Coronary artery (tissue), 2 donors: ENCODE data around the gene STK39.

Source experiments
- DNase-seq: peaks from one replicate; pipeline ENCODE4 v3.0.0-alpha.2; 2017; ENCODE audit warnings: low spot score
- H3K27ac ChIP-seq, 2 donors: fragments of 200-600 bp; sonication (generic); one replicate each; pipeline ENCODE4 v1.5.1; 2016 to 2019
- H3K4me3 ChIP-seq: fragments of 200-600 bp; sonication (generic); 2 replicates; pipeline ENCODE4 v1.5.1; 2016; ENCODE audit warnings: mild to moderate bottlenecking, moderate library complexity
- TF ChIP-seq, protein P1 (sequence below): fragments of 200-600 bp; sonication (generic); IDR thresholded peaks from one replicate; pipeline ENCODE4 v1.5.1; 2019; ENCODE audit warnings: antibody characterized with exemption

The STK39 gene

DNA sequence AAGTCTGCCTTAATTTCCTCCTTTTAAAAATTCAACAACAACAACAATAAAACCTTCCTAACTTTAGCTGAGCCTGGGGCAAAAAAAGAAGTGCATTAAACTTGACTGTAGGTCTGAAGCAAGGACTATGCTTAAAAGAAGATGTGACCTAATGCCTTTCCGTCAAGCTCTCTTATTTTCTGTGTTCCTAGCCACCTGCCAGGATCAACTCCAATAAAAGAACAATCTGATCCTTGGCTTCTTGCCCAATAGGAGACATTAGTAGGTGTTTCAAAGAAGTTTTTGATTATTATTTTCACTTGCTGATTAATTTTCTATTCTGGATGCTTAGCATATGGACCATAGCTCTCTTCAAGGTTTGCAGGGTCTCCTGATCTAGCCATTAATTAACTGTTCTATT is 237.5 kb downstream of the STK39 start:
- TF ChIP-seq, protein P1, sequence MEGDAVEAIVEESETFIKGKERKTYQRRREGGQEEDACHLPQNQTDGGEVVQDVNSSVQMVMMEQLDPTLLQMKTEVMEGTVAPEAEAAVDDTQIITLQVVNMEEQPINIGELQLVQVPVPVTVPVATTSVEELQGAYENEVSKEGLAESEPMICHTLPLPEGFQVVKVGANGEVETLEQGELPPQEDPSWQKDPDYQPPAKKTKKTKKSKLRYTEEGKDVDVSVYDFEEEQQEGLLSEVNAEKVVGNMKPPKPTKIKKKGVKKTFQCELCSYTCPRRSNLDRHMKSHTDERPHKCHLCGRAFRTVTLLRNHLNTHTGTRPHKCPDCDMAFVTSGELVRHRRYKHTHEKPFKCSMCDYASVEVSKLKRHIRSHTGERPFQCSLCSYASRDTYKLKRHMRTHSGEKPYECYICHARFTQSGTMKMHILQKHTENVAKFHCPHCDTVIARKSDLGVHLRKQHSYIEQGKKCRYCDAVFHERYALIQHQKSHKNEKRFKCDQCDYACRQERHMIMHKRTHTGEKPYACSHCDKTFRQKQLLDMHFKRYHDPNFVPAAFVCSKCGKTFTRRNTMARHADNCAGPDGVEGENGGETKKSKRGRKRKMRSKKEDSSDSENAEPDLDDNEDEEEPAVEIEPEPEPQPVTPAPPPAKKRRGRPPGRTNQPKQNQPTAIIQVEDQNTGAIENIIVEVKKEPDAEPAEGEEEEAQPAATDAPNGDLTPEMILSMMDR = no peak
- Histone ChIP-seq H3K4me3 (no peak overlapping the region), H3K27ac (no peak overlapping the region)
- DNase-seq = no peak

DNA sequence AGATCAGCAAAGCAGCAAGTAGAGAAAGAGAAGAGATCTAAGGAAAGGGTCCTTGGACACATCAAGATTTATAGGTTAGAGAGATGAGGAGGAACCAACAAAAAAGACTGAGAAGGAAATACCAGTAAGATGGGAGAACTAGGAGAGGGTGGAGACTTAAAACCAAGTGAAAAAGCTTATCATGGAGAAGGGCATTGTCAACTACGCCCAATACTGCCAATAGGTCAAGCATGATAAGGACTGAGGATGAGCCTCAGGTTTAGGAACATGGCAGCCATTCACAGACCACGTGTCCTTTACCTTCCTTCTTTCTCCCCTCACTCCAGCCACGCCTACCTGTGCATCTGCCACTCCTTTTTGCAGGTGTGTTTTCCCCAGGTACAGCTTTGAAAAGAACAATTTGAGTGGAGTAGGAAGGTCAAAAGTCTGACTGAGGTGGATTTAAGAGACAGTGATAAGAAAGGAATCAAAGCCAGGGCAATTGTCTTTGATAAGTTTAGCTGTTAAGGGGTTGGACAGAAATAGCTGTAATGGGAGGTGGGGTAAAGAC is 238.7 kb downstream of the STK39 start:
- H3K27ac ChIP-seq = no peak overlapping the region
- no peak for DNase-seq
- TF ChIP-seq, protein P1 = no peak
- H3K4me3 ChIP-seq = no peak overlapping the region

GRCh38 chr2:168006498-168006897 is 240.9 kb downstream of the STK39 start:
- H3K27ac ChIP-seq = no peak overlapping the region
- no peak for DNase-seq
- TF ChIP-seq, protein P1 = no peak

GRCh38 chr2:168005586-168005985 is 241.8 kb downstream of the STK39 start:
- TF ChIP-seq, protein P1 = no peak
- no peak overlapping the region for H3K4me3 ChIP-seq
- DNase-seq = no peak
- H3K27ac ChIP-seq = no peak overlapping the region

More at GRCh38 chr2:168006498-168006897, 240.9 kb downstream of the STK39 start:
- H3K4me3 ChIP-seq = no peak overlapping the region

GRCh38 chr2:168003876-168004275 is 243.5 kb downstream of the STK39 start:
- TF ChIP-seq, protein P1 = no peak
- H3K4me3 ChIP-seq = no peak overlapping the region
- DNase-seq = no peak
- no peak overlapping the region for H3K27ac ChIP-seq

DNA sequence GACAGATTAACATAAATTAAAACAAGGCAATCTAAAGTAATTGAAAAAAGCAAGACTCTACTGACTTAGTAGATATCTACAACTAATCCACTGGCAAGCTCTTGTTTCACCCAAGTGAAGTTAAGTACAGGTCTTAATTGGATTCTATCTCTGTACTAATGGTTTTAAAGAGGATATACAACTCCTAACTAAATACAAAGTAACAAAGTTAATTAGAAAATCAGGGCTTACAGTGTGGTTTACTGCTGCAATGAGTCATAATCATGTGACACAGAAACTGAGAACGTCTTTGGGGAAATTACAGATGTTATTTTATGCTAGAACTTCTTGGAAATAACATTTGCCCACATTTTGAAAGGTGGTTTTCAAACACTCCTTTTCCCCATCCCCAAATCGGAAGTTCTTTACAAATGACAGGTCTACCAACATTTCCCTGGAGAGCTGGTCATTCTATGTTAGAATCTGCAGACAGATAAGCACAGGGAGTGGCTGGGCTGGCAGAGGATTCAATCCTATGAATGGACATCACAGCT is 245.3 kb downstream of the STK39 start:
- TF ChIP-seq, protein P1 = no peak
- Histone ChIP-seq H3K4me3 (no peak overlapping the region), H3K27ac (no peak overlapping the region)
- no peak for DNase-seq

DNA sequence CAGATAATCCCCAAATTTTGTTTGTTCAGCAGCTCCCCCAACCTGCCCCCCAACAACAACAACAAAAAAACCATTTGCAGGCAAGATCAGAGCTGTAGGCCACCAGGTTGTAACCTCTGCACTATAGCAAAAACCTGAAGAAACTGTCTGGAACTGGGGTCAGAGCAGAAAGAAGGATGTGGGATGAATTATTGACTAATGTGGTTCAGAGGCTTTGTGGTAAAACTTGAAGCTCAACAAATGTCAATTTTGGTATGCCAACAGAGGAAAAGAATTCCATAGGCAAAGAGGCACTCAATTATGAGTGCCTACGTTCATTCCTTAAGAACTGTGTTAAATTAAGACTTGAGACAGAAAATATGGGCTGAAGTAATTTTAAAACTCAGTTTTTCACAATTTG is 255.1 kb downstream of the STK39 start:
- TF ChIP-seq, protein P1 = no peak
- no peak overlapping the region for H3K27ac ChIP-seq
- no peak overlapping the region for H3K4me3 ChIP-seq
- no peak for DNase-seq
